A673 (cell line): ENCODE data around the gene ST6GAL2.

Experiments used
- CTCF ChIP-seq: fragments of 300-800, 200-600 bp; sonication (generic); conservative IDR thresholded peaks from 2 replicates; pipeline ENCODE4 v1.5.1; 2017; ENCODE audit warnings: low read depth, mild to moderate bottlenecking, antibody characterized with exemption, low read length, moderate library complexity, mixed read lengths
- EZH2 ChIP-seq: fragments of 200-600 bp; sonication (generic); IDR thresholded peaks from 2 replicates; pipeline ENCODE4 v1.6.1; 2017; ENCODE audit warnings: borderline replicate concordance, low read depth, mild to moderate bottlenecking, mixed read lengths, antibody characterized with exemption, low read length; ENCODE audit not compliant: poor library complexity, severe bottlenecking

DNA sequence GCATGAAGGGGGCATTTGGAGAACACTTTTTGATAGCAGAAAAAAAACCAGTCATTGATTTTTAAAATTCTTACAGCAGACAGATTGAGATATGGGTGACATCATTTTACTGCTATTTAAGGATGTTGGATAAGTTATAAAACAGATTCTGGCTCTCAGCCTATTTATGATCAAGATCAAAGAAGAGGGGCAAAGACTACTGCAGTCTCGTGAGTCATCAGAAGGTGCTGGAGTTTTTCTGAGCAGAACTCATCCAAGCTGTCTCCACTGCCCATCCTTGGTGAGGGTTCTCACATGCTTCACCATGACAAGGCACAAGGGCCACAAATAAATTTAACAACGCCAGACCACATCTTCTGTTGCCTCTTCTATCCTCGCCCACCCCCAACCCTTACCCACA, 58.8 kb downstream of the ST6GAL2 start:
- TF ChIP-seq CTCF: no peak
- TF ChIP-seq EZH2: no peak
